Inflammatory macrophage (primary cell): ENCODE data around the gene FIGN.

Source experiments
- DNase-seq, 2 donors: peaks; one replicate each; pipeline ENCODE4 v3.0.0-alpha.2; 2020 to 2022

FIGN gene

DNA sequence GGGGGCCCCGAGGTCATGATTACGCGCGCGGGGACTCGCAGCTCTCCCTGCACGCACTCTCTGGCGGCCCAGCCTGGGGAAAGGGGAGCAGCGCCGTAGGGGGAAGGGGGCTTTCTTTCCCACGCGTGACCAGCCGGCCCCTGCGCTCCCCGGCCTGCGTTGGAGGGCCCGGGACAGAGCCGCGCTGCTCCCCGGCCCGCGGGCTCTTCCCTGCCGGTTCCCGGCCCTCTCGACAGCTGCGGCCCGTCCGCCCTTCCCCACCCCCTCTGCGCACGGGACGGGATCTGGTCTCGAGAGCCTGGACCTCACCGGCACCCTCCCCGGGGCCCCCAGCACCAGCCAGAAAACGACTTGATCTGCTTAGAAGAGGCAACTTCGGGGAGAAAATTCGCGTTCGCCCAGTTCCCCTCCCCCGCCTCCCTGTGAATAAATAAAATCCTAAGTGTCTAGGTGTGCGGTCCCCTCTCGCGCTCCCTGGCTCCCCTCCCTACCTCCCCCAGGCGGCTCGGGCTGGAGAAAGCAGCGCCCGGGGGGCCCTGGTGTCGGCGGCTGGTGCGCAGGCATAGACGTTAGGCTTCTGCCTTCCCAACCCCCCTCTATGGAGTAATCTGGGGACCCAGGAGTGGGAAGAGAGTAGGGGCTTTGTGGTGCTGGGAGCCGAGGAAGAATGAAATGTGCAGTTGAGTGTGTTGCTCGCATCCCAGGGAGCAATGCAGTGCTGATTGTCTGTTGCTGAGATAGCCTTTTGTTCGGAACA lies 803 bp upstream of the FIGN start:
- DNase-seq, result no peak

DNA sequence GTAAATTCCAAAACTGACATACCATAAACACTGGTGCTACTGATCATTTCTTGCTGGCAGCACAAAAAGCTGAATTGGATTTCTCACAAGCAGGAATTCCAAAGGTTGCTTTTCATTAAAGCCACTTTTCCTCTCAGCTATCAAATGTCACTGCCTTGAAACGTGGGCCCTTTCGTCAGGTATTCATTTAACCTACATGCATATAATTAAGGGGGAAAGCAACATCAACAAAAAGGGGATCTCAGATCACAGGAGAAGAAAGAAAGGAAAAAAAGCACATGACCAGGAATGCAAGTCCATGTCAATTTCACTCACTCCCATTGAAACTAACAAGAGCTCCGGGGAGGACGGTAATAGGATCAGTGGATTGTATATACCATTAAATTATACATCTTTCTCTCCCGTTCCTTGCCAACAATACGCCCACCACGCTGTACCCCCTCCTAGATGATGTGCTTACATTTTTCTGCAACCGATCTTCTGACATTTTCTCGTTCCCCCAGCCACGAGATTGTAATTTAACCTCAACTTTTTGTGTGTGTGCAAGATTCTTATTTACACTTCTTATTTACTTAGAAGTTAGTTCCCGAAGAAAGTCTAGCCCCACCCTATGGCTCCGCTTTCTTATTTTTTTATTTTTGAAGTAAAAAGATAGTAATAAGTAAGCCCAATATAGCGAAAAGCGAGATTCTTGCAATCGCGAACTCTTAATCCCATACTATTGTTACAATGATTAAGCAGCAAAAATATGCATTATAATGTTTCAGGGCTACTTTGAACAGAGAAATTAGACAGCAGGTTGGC lies 725 bp downstream of the FIGN start:
- DNase-seq, result no peak

DNA sequence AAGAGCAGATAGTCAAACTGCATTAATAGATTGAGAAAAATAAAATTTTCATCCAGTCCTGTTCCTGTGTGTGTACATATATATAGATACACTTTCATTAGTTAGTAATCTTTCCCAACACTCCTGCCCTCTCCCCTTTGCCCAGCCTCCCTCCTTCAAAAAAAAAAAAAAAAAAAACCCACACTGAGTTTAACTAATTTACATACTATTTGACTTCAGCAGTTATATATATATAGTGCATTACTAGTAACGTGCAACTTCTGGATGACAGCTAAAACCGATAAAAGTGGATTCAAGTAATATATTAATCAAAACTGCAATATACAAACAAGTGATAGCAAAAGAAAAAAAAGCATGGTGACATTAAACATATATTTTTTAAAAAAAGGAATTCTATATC lies 1.4 kb downstream of the FIGN start:
- no peak for DNase-seq

DNA sequence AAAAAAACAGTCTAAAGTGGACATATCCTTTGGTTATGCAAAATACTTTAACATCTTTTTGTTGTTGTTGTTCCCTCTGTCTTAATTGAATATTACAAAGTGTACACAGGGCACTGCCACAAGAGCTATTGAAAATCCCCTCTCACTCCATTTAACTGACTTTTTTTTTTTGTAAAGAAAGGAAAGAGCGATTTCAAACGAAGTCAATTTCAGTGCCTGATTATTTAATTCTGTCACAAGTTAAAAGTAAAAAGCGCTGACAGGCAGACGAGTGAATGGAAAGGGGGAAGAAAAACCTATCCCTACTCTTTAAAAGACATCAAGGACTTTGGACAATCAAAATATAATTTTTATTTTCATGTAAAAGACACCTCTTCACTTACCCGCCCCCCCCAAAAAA lies 1.9 kb downstream of the FIGN start:
- no peak for DNase-seq

DNA sequence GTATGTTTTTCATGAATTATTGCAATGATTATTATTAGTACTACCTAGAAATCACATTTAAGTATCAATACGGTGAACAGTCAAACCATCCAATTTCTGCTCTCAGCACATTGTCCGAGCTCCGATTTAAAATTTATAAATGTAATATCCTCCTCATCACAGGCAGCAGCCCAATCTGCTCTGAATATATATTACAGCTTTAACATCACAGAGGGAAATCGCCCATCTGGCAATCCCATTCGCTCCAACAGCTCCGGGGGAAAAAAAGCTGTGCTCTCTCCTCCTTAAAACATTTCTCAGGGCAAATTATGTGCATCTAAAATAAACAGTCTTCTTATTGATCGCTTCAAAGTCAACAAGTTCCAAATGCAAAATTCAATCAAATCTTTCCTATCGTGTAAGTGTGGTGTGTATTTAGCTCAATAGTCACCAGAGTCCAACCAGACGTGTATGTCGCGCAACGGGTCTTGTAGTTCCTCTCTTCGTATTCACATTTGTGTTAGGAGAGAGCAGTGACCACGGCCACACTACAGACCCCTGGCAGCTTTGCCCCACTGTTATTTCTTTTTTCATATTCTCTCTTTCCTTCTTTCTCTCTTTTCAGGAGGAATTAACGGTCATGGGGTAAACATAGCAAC lies 2.4 kb downstream of the FIGN start:
- DNase-seq, result no peak

DNA sequence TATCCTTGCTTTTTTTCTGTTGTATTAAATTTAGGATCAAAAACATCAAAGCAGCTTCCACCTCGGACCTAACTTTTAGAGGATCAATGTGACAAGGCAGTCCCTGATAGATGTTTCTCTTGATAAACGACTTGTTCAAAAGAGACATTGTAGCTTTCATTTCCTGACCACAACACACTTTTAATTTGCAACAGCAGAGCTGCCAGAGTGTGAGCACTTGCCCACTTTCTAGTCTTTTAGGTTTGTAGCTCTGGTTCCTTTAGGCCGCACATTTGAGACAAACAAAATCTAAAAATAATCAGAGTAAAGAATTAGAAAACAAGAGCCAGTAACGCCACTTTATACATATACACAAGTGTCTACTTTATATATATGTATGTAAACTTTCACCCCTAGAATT lies 3.1 kb downstream of the FIGN start:
- no peak for DNase-seq

DNA sequence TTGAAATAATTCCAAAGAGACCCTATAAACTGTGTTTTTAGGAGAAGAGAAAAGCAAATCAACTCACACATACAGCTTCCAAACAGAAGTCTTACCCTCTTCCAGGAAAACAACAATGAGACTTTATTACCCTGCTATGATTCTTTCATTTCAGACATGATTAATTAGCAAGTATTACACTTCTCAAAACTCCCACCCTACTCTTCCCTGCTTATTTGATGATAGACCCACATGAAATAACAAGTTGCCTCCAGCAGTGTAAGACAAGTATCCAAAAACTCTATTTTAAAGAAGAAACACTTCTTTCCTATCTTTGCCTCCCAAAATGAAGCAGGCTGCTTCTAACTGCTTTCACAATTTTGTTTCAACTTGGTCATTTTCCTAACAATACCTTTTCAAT lies 4.1 kb downstream of the FIGN start:
- no peak for DNase-seq

DNA sequence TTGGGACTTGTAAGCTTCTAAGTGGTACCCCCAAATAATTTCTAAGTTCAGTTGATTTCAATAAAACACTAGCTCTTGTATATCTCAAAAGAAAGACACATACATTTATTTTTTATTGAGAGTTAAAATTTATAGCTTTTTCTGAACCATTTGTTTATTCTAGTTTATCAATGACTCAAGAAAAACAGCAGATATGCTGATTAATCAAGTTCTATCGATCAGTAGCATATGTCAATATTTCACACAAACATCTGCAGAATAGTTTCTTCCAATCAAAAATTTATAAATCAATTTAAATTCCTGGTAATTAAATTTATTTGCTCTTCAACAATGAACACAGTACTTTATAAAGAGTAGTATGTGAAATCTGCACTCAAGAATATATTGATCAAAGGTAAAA lies 5.3 kb downstream of the FIGN start:
- no peak for DNase-seq

DNA sequence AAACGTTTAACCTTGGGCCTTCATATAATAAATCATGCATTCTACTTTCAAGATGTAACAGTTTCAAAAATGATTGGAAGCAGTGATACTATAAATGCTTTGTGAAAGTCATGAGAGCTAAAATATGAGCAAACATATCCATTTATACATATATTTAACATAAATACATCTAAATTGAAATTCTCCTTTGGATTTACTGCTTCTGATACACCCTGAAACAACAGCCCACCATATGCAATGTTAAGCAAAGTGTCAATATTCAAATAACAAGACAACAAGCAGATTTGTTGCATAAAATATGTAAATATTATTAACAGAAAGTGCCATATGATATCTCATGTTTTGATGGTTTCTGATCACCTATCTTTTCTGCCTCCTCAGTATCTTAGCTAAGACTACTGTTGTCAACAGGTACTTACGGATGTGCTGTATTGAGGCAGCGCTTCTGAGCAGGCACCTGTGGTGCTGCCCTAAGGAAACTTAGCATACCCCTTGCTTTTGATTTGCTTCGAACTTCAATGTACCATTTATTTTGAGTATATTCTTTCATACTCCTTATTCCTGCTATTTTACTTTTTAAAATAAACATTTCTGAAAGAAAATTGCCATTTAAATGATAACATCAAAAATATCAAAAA lies 6.1 kb downstream of the FIGN start:
- DNase-seq, result no peak

DNA sequence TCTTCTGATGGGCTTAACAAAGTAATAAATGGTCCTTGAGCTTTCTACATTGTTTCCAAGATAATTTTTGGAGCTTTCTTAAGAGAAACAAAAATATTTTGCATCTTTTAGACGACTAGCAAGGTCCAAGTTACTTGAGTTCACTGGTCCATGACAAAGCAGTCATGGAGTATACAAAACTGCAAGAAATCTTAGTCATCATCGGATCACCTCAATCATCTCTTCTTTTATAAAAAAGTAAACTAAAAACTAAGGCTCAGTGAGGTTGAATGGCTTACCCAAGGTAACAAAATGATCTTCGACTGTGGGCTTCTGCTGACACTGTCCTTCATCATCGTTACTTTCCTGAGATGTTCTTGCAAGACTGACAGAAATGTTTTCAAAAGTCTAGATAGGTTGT lies 11.9 kb downstream of the FIGN start:
- no peak for DNase-seq

DNA sequence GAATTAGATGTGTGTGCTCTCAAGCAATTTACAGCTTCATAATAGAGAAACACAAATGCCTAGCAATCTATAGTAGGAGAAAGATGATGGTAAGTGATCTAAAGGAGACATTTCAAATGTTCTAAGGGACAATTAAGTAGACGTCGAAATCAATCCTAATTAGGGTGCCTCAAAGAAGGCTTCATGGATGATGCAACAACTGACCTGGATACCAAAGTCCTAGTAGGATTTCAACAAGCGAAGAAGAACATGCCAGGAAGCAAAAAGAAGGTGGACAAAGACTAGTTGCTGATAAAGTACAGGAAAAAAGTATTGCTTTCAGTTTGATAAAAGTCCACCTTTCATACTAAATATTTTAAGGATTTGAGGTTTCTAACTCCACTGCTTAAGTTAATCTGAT lies 12.5 kb downstream of the FIGN start:
- no peak for DNase-seq

DNA sequence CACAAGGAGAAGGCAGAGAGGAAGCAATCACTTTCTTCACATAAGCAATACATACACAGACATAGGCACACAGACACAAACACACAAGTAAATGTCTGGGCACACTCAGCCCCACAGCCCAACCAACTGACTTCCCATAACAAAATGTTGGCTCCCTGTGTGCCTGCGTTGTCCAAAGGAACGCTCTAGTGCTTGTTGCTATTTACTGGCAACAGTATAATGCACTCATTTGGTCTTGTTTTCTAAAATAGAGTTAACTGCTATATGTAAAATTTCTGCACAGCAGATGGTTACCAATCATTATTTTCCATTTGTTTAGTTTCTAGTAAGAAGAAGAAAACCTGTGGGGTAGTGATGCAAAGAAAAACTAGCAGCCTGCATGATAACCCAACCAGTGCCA lies 16.5 kb downstream of the FIGN start:
- DNase-seq, result no peak

DNA sequence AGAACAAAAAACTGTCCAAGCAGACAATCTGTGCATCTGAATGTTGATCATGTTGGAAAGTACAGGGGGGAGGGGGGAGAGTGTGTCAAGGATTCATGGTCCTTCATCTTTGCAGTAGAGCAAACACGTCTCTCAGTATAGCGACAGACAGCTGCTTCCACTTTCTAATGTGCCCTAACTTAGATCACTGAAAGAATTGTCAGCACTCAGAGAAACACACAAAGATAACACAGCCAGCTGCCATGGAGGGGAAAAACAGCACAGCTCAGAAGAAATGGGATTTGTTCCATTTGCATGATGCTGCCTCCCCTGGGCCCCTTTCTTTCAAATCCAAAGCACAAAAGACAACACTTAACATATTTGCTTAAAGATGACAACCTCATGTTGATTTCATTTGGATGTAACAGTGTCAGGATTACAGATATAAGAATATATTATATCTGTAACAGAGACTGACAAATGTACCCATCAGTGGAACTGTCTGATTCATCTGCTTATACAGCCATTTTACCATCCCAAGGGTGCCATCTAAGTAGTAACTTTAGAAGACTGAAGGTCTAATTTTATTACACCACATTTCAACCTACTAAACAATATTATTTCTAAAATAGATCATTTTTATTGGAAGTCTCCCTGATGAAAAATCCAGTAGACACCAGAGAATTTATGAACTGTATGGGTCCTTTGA lies 17.7 kb downstream of the FIGN start:
- no peak for DNase-seq

DNA sequence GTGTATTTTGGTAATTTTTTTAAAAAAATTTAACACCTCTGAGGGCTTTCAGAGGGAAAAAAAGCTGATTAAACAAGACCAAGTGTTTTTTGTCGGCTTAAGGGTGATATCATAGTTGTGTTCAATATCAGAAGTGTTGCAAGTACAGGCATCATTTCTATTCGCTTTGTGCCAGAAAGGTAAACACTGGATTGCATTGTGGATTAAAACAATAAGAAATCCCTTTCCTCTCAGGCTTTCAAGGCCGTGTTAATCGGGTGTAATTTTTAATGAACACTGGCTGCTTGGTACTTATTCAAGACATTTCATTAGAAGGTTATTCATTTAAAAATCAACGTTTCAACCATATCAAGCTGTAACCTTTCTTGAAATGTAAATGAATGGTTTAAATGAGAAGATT lies 18.3 kb downstream of the FIGN start:
- DNase-seq, result no peak

DNA sequence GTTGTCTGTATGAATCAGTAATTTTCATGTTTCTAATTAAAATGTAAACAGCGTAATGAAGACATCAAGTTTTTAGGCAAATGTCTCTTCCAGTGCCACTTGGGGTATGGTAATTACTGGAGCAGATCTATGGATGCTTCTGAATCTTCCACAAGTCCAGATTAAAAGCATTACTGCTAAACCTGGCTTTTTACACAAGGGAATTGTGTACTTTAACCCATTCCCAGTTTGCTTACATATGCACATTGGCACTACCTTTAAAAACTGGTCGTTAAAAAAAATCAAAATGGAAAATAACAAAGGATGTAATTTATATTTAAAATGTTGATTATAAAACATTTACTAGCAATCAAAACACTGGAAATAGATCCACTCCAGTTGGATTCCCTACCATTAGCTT lies 19.7 kb downstream of the FIGN start:
- no peak for DNase-seq

DNA sequence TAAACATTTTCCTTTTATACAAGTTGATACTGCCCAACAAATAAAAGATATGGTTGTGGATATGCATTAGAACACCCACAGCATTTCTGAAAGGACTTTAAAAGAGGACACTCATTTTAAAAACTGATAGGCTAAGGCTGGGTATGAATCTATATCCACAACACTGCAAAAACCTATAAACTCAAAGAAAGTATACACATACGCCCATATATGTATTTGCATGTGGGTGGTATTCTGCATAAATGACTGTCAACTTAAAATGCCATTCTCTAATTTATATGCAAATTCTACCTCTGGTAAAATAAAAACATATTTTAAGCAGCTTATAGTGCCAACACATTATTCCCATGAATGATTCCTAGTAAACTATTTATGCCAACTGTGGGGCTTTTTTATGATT lies 20.1 kb downstream of the FIGN start:
- DNase-seq, result no peak

DNA sequence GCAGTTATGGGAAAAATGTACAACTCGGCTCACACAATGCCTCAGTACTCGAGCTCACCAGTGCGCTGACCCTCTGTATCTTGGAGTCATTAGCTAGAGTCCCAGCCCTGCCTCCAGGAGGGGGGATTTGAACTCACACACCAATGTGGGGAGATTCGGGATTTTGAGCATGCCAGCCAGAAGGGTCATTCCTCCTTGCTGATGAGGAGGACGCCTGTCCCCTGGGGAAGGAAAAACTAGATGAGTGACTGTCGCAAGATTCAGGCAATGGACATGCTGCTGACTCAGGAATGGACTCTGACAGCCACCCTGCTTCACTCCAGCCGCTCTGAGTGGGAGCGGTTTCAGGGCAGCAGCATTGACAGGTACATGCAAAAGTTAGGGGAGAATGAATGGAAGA lies 20.6 kb downstream of the FIGN start:
- no peak for DNase-seq

DNA sequence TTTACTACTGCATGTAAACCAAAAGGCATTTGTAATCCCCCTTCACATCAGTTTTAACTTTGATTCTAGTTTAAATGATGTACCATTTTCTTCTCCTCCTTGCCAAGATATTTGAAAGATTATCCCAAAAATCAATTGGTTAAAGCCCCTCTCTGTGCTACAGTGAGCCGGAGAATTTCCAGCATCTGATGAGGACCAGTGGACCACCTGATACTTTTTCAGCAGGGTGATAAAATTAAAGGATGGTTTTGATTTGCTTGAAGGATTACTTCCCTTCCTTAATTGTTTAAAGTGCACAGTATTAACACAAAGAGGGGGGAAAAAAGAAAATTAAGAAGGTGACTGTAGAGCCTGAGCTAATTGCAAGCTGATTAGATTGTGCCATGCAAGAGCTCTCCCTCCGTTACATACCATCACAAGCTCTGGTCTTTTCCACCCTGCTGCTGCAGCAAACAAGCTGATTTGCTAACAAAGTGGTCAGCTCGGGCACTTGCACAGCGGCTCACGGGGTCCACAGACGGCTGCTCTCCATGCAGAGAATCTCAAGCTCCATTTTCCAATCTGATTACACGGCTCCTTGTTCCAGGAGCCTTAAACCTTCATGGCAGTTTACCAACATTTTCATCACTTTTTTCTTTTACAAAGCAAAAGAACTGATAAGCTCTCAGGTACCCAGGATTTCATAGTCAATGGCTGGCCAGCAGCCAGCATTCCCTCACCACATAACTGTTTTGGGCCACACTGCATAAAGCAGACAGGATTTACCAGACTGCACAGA lies 22.1 kb downstream of the FIGN start:
- no peak for DNase-seq

DNA sequence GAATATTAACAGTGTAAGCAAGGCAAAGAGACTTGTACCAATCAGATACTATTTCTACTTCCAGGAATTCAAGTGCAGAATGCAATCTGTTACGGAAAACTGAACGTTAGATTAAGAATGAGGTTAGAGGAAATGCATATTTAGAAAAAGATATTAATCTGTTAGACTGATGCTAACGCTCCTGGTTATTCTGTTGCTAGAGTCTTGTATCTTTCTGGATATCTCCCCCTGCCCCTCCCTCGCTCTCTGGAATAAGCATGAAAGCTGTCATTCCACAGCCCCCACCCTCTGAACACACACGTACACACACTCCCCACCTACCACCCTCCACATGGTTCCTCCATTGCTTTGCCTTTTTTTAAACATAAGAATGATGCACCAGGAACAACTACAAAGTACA lies 24.1 kb downstream of the FIGN start:
- no peak for DNase-seq

DNA sequence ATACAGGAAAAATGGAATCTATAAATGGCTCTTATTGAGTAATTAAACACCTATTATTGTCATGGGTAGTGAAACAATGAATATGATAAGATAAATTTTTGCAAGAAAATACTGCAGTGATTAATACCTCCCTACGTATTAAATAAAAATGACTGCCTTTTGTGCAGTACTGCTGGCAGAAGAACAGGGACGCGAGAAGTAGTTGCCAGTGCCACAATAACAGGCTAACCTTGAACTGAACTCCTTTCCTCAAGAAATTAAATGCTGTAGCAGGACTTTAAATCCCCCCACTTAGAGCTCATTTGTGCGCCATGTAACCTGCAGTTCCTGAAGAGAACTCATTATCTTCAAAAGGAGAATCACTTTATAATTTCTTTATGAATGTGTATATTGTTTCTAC lies 24.6 kb downstream of the FIGN start:
- no peak for DNase-seq

DNA sequence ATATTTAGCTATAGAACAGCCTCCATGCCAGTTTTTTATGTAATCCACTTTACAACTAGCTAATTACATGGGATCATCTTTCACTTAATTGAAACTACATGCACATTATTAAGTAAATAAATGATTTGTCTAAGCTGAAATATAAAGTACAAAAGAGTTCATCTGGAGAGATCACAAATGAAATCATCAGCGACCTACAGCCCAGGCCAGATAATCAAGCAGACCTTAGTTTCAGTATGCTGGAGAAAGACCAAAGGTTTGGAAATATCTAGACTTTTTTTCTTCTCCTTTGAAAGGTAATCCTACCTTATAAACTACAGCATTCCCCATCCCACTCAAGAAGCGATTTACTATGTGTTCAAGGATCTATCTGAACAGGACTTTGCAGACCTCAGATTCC lies 26.5 kb downstream of the FIGN start:
- DNase-seq, result no peak

DNA sequence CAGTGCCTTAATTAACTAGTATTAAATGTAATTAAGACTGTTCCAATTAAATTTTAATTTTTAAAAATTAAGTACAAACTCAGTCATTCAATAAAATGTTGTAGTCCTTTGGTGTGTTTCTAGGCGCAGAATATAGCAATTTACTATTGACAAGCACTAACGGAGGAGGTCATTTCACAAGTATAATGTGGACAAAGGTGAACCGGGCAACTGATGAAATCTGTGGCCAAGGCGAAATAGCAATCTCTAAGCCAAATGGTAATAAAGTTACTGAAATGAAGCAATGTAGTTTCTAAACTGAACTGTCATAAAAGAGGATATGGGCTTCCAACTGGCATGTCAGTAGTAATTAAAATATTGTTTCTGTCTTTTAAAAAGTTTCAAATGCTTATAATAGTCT lies 27.5 kb downstream of the FIGN start:
- DNase-seq, result no peak
